CD4-positive, alpha-beta T cell treated with Interleukin-15 for 4 hours (primary cell): Measurements from ENCODE around the gene DUSP19.

Experiments
- DNase-seq: peaks from one replicate; pipeline ENCODE4 v3.0.0-alpha.2; 2020; ENCODE audit warnings: low spot score

The DUSP19 gene

GRCh38 chr2:183068561-183068960 is 10.0 kb upstream of the DUSP19 start:
- DNase-seq = no peak

- DNase-seq = no peak
Observed at GRCh38 chr2:183069174-183069573, 9.4 kb upstream of the DUSP19 start.

- DNase-seq = no peak
Observed at GRCh38 chr2:183070942-183071844, 7.4 kb upstream of the DUSP19 start.

GRCh38 chr2:183072177-183072576 is 6.4 kb upstream of the DUSP19 start:
- no peak for DNase-seq

- DNase-seq = peak; percentile 20
Observed at GRCh38 chr2:183078163-183078463, 434 bp upstream of the DUSP19 start.

- DNase-seq = peak; percentile 6
Observed at GRCh38 chr2:183079139-183079775, 710 bp downstream of the DUSP19 start.

GRCh38 chr2:183081911-183082310 is 3.4 kb downstream of the DUSP19 start:
- DNase-seq = no peak

GRCh38 chr2:183088061-183088460 is 9.5 kb downstream of the DUSP19 start:
- DNase-seq = no peak

GRCh38 chr2:183089192-183089851 is 10.8 kb downstream of the DUSP19 start:
- no peak for DNase-seq

GRCh38 chr2:183091318-183091953 is 12.9 kb downstream of the DUSP19 start:
- no peak for DNase-seq

- no peak for DNase-seq
Observed at GRCh38 chr2:183091954-183092345, 13.4 kb downstream of the DUSP19 start.

GRCh38 chr2:183093857-183094657 is 15.5 kb downstream of the DUSP19 start:
- no peak for DNase-seq

- DNase-seq = no peak
Observed at GRCh38 chr2:183105402-183106134, 27.0 kb downstream of the DUSP19 start.

- no peak for DNase-seq
Observed at GRCh38 chr2:183112577-183112976, 34.0 kb downstream of the DUSP19 start.

GRCh38 chr2:183113630-183114029 is 35.1 kb downstream of the DUSP19 start:
- DNase-seq = no peak

GRCh38 chr2:183117226-183117625 is 38.7 kb downstream of the DUSP19 start:
- no peak for DNase-seq

- DNase-seq = no peak
Observed at GRCh38 chr2:183123117-183123958, 44.8 kb downstream of the DUSP19 start.

- no peak for DNase-seq
Observed at GRCh38 chr2:183123959-183124221, 45.3 kb downstream of the DUSP19 start.

GRCh38 chr2:183124222-183124956 is 45.8 kb downstream of the DUSP19 start, which contains the start of gene NUP35:
TSS of gene NUP35 (plus strand) at chr2:183124443. CDS start at chr2:183124458, 15 bp downstream.
- peak; percentile 88 for DNase-seq

- no peak for DNase-seq
Observed at GRCh38 chr2:183124957-183125255, 46.4 kb downstream of the DUSP19 start.
